Neural progenitor cell (in vitro differentiated cells): ENCODE results near the gene RUNX1.

ENCODE experiments used
- EZH2 ChIP-seq: fragments of 200-600 bp; sonication (generic); IDR thresholded peaks from 2 replicates; pipeline ENCODE4 v1.6.1; 2017; ENCODE audit warnings: antibody characterized with exemption, mild to moderate bottlenecking, moderate library complexity
- TF ChIP-seq, protein P1 (sequence below): fragments of 200-600 bp; sonication (generic); IDR thresholded peaks from 2 replicates; pipeline ENCODE4 v1.5.1; 2017; ENCODE audit warnings: antibody characterized with exemption, mild to moderate bottlenecking

DNA sequence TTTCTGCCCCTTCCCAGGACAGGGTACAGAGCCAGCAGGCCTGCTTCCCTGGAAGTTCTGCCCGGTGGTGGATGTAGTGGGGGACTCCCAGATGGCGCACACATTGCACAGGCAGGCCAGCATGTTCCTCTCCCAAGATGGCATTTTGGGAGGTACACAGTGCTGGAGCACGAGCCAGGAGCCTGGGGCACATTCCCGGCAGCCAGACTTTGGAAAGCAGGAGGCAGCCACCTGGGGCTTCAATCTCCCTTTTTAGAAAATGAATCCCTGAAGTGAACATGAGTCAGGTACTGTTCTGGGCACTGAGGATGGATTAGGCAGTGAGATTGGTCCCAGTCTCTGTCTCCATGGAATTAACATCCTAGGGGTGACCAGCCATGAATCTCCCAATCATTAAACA, 56.9 kb downstream of the RUNX1 start:
- TF ChIP-seq, protein P1, sequence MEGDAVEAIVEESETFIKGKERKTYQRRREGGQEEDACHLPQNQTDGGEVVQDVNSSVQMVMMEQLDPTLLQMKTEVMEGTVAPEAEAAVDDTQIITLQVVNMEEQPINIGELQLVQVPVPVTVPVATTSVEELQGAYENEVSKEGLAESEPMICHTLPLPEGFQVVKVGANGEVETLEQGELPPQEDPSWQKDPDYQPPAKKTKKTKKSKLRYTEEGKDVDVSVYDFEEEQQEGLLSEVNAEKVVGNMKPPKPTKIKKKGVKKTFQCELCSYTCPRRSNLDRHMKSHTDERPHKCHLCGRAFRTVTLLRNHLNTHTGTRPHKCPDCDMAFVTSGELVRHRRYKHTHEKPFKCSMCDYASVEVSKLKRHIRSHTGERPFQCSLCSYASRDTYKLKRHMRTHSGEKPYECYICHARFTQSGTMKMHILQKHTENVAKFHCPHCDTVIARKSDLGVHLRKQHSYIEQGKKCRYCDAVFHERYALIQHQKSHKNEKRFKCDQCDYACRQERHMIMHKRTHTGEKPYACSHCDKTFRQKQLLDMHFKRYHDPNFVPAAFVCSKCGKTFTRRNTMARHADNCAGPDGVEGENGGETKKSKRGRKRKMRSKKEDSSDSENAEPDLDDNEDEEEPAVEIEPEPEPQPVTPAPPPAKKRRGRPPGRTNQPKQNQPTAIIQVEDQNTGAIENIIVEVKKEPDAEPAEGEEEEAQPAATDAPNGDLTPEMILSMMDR, result no peak
- no peak for TF ChIP-seq EZH2
